Osteoblast (primary cell): ENCODE results near the gene MBD4. TPM values are rescaled to one million over a fixed set of nuclear protein-coding genes. Genes with fewer than 3 reads are reported as not detected.

Experiments used
- DNase-seq: peaks from one replicate; pipeline ENCODE4 v3.0.0; 2011; ENCODE audit warnings: low spot score, mixed read lengths; ENCODE audit not compliant: insufficient read length; ENCODE audit errors: missing footprints
- H2AFZ ChIP-seq: 2 replicates; pipeline ENCODE4 v1.6.0; 2011; ENCODE audit warnings: mild to moderate bottlenecking, low read length
- H3K27ac ChIP-seq: 2 replicates; pipeline ENCODE4 v1.5.1; 2011; ENCODE audit warnings: mild to moderate bottlenecking, low read depth, low read length, moderate library complexity
- H3K27me3 ChIP-seq: 2 replicates; pipeline ENCODE4 v1.6.0; 2012; ENCODE audit warnings: mild to moderate bottlenecking, control low read depth, inconsistent platforms, low read length, moderate library complexity; ENCODE audit not compliant: insufficient read depth
- H3K36me3 ChIP-seq: 2 replicates; pipeline ENCODE4 v1.5.1; 2011; ENCODE audit warnings: mild to moderate bottlenecking, low read length, control low read depth, moderate library complexity; ENCODE audit not compliant: insufficient read depth
- H3K4me1 ChIP-seq: 2 replicates; pipeline ENCODE4 v1.5.1; 2011; ENCODE audit warnings: mild to moderate bottlenecking, low read length, control low read depth, moderate library complexity; ENCODE audit not compliant: insufficient read depth
- H3K4me2 ChIP-seq: 2 replicates; pipeline ENCODE4 v1.6.0; 2011; ENCODE audit warnings: mild to moderate bottlenecking, low read length; ENCODE audit not compliant: insufficient read depth
- H3K4me3 ChIP-seq: fragments of 200-600 bp; sonication (generic); 3 replicates; pipeline ENCODE4 v1.5.1; 2012; ENCODE audit warnings: mild to moderate bottlenecking, low read length, inconsistent platforms; ENCODE audit not compliant: insufficient read depth
- H3K79me2 ChIP-seq: 2 replicates; pipeline ENCODE4 v1.6.0; 2012; ENCODE audit warnings: mild to moderate bottlenecking, low read length, control low read depth, inconsistent platforms; ENCODE audit not compliant: insufficient read depth
- H3K9me3 ChIP-seq: 2 replicates; pipeline ENCODE4 v1.5.1; 2011; ENCODE audit warnings: low read depth, low read length, control low read depth
- H4K20me1 ChIP-seq: 2 replicates; pipeline ENCODE4 v1.6.0; 2012; ENCODE audit warnings: mild to moderate bottlenecking, low read length, control low read depth; ENCODE audit not compliant: insufficient read depth
- CTCF ChIP-seq: IDR thresholded peaks from 2 replicates; pipeline ENCODE4 v1.5.1; 2011; ENCODE audit warnings: mild to moderate bottlenecking, low read depth, low read length, moderate library complexity; ENCODE audit errors: extremely low read depth
- total RNA-seq: library from RNA; depleted of rRNA; stranded (reverse); fragments of >200 nt; gene quantifications from 2 replicates; pipeline ENCODE4 v1.2.3, GENCODE V29; 2012

Gene MBD4
- total RNA-seq, 1 donor: 41.3 TPM

- Histone ChIP-seq H3K4me1 (peaks cover 10% of the 10 kb centered on the region), H3K27me3 (no peaks in the 10 kb centered on the region), H3K4me2 (no peak overlapping the region), H3K79me2 (peaks cover 36% of the 10 kb centered on the region), H2AFZ (no peak overlapping the region), H3K9me3 (no peaks in the 10 kb centered on the region), H3K36me3 (peaks cover 11% of the 10 kb centered on the region), H3K27ac (no peak overlapping the region), H3K4me3 (no peak overlapping the region), H4K20me1 (no peaks in the 10 kb centered on the region)
- DNase-seq: no peak
- no peak for TF ChIP-seq CTCF
Measured at GRCh38 chr3:129448186-129448895, 8.6 kb upstream of the MBD4 start.

GRCh38 chr3:129446926-129447325 lies 7.2 kb upstream of the MBD4 start:
- Histone ChIP-seq H3K9me3 (no peaks in the 10 kb centered on the region), H3K36me3 (peaks cover 8% of the 10 kb centered on the region), H3K79me2 (peaks cover 46% of the 10 kb centered on the region), H2AFZ (no peak overlapping the region), H3K27me3 (no peaks in the 10 kb centered on the region), H3K4me3 (no peak overlapping the region), H3K4me2 (no peak overlapping the region), H3K27ac (no peak overlapping the region), H4K20me1 (no peaks in the 10 kb centered on the region), H3K4me1 (peaks cover 24% of the 10 kb centered on the region)
- no peak for TF ChIP-seq CTCF
- no peak for DNase-seq

GRCh38 chr3:129445471-129445870 lies 5.7 kb upstream of the MBD4 start:
- no peaks in the 10 kb centered on the region for H3K27me3 ChIP-seq
- H3K4me1 ChIP-seq: peaks cover 36% of the 10 kb centered on the region
- peaks cover 54% of the 10 kb centered on the region for H3K79me2 ChIP-seq
- DNase-seq: no peak
- no peaks in the 10 kb centered on the region for H4K20me1 ChIP-seq
- no peaks in the 10 kb centered on the region for H3K9me3 ChIP-seq
- no peak overlapping the region for H3K4me3 ChIP-seq
- H3K27ac ChIP-seq: no peak overlapping the region
- H3K36me3 ChIP-seq: no peaks in the 10 kb centered on the region
- H3K4me2 ChIP-seq: no peak overlapping the region
- no peak for TF ChIP-seq CTCF
- H2AFZ ChIP-seq: no peak overlapping the region

- Histone ChIP-seq H3K27ac (peak overlapping the region; percentile 95), H3K4me2 (peak overlapping the region; percentile 87), H3K4me3 (no peak overlapping the region), H3K4me1 (peaks cover 43% of the 10 kb centered on the region), H2AFZ (no peak overlapping the region), H3K27me3 (no peaks in the 10 kb centered on the region), H4K20me1 (no peaks in the 10 kb centered on the region), H3K79me2 (peaks cover 67% of the 10 kb centered on the region), H3K36me3 (no peaks in the 10 kb centered on the region), H3K9me3 (no peaks in the 10 kb centered on the region)
- TF ChIP-seq CTCF: no peak
- DNase-seq: no peak
Measured at GRCh38 chr3:129442947-129443346, 3.2 kb upstream of the MBD4 start.
